Heart left ventricle (tissue), 13 donors: Measurements from ENCODE around the gene ARHGAP8.

ENCODE experiments used
- POLR2A ChIP-seq, 2 donors: fragments of 450-650 bp; IDR thresholded peaks; one replicate each; pipeline ENCODE4 v1.6.1; 2017; ENCODE audit warnings: antibody characterized with exemption in 2 of 2, mild to moderate bottlenecking in 2 of 2, moderate library complexity in 2 of 2
- TF ChIP-seq, protein P1 (sequence below), 12 donors: fragments of 200-600 bp; sonication (generic) in 4 of 12; IDR thresholded peaks; one replicate each; pipeline versions ENCODE4 v1.5.0 to v1.8.0; 2018 to 2022; ENCODE audit warnings: antibody characterized with exemption in 12 of 12, mild to moderate bottlenecking in 5 of 12
- donor health status: ischemic (EF 13 %, LVEDD 7.1; RV severe dilation, severe dysfunction).
- donor health status: DM: no; HTN: yes; CAD: no.
- donor health status: DM: no; HTN: no; CAD: no.
- donor health status: ischemic (EF 25% LVEDD 6.9; RV normal size, moderate dysfunction).
- donor health status: ischemic (EF 25% LVEDD 5.7; RV mildly dilated, moderate dysfunction).
- donor health status: ischemic (EF 35%, LVEDD 5.7; RV mildly dilated, moderate dysfunction).
- donor health status: nonischemic (EF 11% LVEDD 7.7; RV severe dilation, severe dysfunction).
- donor health status: DM: yes; HTN: yes; CAD: no.
- donor health status: PGD.
- donor health status: ischemic (EF 29% LVEDD 5.4; RV normal size, mild dysfunction).
- donor health status: nonischemic (EF 23%, LVEDD 6.1; RV moderate dilation, normal function).

DNA sequence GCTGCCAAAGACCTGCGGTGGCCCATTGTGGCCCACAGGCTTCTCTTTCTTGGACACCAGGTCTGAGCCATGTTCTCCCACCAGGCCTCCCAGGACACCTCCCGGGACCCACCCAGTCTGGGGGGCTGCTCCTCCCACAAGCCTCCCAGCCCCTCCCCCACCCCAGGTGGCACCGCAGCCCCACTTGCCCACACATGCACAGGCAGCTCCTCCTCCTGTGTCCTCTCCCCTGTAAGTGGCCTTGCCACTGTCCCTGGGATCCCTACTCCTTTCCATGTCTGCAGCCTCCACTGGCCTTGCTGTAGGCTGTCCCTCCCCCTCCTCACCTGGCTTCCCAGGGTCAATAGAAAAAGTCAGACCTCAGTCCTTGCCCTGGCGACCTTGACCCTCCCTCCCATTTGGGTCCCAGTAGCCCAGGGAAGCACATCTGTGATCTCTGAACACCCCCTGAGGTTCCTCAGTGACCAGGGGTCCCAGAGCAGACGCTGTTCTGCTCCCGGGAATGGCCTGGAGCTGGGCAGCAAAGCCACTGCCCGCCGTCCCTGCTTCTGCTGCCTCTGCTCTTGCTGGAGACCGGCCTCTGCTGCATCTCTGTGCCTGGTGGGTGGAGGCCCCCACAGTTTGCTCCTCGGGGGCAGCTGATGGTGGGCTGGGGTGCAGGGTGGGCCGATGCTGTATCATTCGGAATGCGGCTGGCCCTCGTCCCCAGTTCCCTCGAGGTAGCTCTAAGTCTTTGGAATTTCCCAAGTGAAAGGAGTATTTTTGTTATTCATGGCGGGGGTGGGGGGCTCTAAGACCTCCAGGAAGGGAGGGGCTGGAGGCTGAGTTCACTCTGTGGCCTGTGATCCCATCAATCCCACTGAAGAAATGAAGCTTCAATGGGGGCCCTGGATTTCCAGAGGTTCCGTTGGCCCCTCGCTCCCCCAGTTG, 43.6 kb downstream of the ARHGAP8 start:
- TF ChIP-seq, protein P1, sequence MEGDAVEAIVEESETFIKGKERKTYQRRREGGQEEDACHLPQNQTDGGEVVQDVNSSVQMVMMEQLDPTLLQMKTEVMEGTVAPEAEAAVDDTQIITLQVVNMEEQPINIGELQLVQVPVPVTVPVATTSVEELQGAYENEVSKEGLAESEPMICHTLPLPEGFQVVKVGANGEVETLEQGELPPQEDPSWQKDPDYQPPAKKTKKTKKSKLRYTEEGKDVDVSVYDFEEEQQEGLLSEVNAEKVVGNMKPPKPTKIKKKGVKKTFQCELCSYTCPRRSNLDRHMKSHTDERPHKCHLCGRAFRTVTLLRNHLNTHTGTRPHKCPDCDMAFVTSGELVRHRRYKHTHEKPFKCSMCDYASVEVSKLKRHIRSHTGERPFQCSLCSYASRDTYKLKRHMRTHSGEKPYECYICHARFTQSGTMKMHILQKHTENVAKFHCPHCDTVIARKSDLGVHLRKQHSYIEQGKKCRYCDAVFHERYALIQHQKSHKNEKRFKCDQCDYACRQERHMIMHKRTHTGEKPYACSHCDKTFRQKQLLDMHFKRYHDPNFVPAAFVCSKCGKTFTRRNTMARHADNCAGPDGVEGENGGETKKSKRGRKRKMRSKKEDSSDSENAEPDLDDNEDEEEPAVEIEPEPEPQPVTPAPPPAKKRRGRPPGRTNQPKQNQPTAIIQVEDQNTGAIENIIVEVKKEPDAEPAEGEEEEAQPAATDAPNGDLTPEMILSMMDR (IDR thresholded peaks at IDR 0.05), result no peak
- no peak for TF ChIP-seq POLR2A (IDR thresholded peaks at IDR 0.05)
